Inferior parietal cortex (tissue), 1 donor: Measurements from ENCODE around the gene RASA3.
"Not testable (repeated sequence)": the region's sequence is repeated elsewhere in the genome, so short reads cannot be mapped to it uniquely, and the experiment has no call there.

Experiments used
- DNase-seq: peaks from one replicate; pipeline ENCODE4 v3.0.0-alpha.2; 2016; ENCODE audit errors: extremely low spot score

RASA3 gene

GRCh38 chr13:114101358-114102130 lies 30.9 kb downstream of the RASA3 start:
- DNase-seq = no peak

- DNase-seq = peak; percentile 32
Measured at GRCh38 chr13:114100446-114101357, 31.7 kb downstream of the RASA3 start.

- no peak for DNase-seq
Measured at GRCh38 chr13:114099918-114100445, 32.4 kb downstream of the RASA3 start.

- DNase-seq = peak; percentile 33
Measured at GRCh38 chr13:114099191-114099590, 33.2 kb downstream of the RASA3 start.

- DNase-seq = not testable (repeated sequence)
Measured at GRCh38 chr13:114098689-114099056, 33.8 kb downstream of the RASA3 start.

- no peak for DNase-seq
Measured at GRCh38 chr13:114097893-114098688, 34.3 kb downstream of the RASA3 start.

- peak; percentile 38 for DNase-seq
Measured at GRCh38 chr13:114097212-114097892, 35.1 kb downstream of the RASA3 start.

GRCh38 chr13:114096811-114097211 lies 35.6 kb downstream of the RASA3 start:
- no peak for DNase-seq

GRCh38 chr13:114096031-114096485 lies 36.4 kb downstream of the RASA3 start:
- no peak for DNase-seq

GRCh38 chr13:114095486-114095885 lies 36.9 kb downstream of the RASA3 start:
- DNase-seq = no peak

- DNase-seq = no peak
Measured at GRCh38 chr13:114093118-114093517, 39.3 kb downstream of the RASA3 start.

GRCh38 chr13:114092468-114092867 lies 40.0 kb downstream of the RASA3 start:
- DNase-seq = no peak

- no peak for DNase-seq
Measured at GRCh38 chr13:114090476-114090875, 41.9 kb downstream of the RASA3 start.

GRCh38 chr13:114089751-114090400 lies 42.5 kb downstream of the RASA3 start:
- DNase-seq = no peak

- no peak for DNase-seq
Measured at GRCh38 chr13:114089341-114089740, 43.1 kb downstream of the RASA3 start.

GRCh38 chr13:114088863-114089262 lies 43.6 kb downstream of the RASA3 start:
- DNase-seq = no peak

GRCh38 chr13:114088234-114088633 lies 44.2 kb downstream of the RASA3 start:
- DNase-seq = no peak

- no peak for DNase-seq
Measured at GRCh38 chr13:114087430-114087829, 45.0 kb downstream of the RASA3 start.

- no peak for DNase-seq
Measured at GRCh38 chr13:114082849-114083645, 49.4 kb downstream of the RASA3 start.
